Loucy (cell line): ENCODE results near the gene DUSP23.

Experiments
- EZH2phosphoT487 ChIP-seq: fragments of 200-600 bp; IDR thresholded peaks from 2 replicates; pipeline ENCODE4 v1.6.1; 2018; ENCODE audit warnings: antibody characterized with exemption, mild to moderate bottlenecking, moderate library complexity, borderline replicate concordance
- TF ChIP-seq, protein P1 (sequence below): fragments of 200-600 bp; sonication (generic); conservative IDR thresholded peaks from 2 replicates; pipeline ENCODE4 v1.5.1; 2014; ENCODE audit warnings: mild to moderate bottlenecking, antibody characterized with exemption, low read length

DNA sequence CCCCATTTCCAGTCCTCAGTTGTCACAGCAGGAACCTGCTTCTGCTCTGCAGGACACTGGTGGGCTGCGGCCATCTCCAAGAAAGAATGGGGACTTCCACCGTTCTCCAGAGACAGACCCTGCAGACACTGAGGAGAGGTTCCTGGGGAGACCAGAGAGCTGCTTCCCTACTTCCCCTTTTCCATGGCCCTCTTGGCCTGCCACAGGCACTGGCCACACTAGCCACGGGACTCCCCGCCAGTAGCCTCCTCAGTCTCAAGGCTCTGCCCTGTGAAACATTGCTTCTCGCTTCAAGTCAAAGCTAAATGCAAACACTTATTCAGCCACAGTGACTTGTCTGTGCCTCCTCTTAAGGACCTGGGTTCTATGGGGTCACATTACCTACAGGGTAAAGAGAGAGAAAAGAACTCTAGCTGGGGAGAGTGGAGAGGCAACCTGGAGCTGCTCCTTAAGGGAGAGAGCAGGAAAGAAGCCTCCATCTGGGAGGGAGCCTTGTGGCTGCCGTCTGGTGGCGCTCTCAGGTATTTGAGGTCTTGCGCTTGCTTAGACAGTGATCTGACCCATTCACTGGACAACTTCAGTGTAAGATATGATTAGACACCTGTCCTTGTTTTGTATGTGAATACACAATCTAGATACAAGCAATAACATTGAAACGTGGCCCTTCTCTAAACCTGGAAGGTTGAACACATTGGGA, 40.6 kb downstream of the DUSP23 start:
- TF ChIP-seq, protein P1, sequence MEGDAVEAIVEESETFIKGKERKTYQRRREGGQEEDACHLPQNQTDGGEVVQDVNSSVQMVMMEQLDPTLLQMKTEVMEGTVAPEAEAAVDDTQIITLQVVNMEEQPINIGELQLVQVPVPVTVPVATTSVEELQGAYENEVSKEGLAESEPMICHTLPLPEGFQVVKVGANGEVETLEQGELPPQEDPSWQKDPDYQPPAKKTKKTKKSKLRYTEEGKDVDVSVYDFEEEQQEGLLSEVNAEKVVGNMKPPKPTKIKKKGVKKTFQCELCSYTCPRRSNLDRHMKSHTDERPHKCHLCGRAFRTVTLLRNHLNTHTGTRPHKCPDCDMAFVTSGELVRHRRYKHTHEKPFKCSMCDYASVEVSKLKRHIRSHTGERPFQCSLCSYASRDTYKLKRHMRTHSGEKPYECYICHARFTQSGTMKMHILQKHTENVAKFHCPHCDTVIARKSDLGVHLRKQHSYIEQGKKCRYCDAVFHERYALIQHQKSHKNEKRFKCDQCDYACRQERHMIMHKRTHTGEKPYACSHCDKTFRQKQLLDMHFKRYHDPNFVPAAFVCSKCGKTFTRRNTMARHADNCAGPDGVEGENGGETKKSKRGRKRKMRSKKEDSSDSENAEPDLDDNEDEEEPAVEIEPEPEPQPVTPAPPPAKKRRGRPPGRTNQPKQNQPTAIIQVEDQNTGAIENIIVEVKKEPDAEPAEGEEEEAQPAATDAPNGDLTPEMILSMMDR, result no peak
- no peak for TF ChIP-seq EZH2phosphoT487
